ENCODE data around the gene AWAT2.

AWAT2 gene, protein sequence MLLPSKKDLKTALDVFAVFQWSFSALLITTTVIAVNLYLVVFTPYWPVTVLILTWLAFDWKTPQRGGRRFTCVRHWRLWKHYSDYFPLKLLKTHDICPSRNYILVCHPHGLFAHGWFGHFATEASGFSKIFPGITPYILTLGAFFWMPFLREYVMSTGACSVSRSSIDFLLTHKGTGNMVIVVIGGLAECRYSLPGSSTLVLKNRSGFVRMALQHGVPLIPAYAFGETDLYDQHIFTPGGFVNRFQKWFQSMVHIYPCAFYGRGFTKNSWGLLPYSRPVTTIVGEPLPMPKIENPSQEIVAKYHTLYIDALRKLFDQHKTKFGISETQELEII

DNA sequence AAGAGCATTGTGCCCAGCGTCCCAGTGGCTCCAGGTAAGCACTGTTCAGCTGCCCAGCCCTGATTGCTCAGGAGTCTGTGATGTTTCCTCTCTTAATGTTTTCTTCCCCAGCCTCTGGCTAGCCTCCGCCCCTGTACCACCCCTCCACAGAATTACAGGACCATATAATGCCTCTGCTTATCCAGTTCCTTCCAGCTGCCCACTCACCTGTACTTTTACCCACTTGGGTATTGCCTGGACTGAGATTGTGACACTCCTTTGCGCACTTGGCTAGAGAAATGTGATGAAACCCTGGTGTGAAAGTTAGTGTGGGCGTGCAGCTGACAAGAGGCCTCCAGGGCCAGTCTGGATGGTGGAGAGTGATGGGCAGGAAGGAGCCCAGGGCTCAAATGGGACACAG is at the start of gene AWAT2:
AWAT2 (minus strand) TSS at position 14 of the 400 bp plus-strand sequence; CDS start at position 8, 6 bp downstream.
- DNase-seq (ENCODE audit: low read depth in 2 of 2): no peak

DNA sequence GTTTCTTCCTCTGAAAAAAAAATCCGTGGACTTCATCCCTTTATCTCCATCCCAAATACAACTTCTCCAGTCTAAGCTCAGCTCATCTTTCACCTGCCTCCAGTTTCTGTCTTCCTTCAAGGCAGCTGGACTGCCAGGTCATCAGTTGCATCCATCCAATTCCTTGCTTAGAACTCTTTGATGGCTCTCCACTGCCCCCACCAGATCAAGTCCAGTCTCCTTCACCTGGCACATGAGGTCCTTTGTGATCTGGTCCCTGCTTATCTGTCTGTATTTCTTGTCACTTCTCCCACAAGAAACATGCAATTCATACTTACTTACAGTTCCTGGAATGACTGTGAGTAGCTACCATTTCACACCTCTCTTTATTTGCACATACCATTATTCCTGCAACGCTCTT is 46.3 kb upstream of the AWAT2 start:
- no peak for DNase-seq (ENCODE audit: low read depth in 2 of 2)

DNA sequence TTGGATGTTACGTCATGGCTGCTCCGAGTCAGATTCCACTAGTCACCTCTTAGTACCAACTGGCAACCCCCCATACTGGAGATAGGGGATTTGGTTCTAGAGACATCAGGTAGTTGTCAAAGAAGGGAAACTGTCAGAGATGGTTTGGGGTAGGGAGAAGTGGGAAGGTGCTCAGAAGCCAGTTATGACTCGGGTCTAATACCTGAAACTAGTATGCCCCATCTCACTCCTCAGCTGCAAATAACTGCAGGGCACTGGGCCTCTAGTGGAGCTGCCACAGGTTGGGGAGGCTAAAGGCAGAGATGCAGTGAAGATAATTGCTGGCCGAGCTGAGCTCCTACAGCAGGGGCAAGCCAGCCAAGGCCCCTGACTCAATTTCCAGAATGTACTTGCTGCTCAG is 42.5 kb upstream of the AWAT2 start:
- no peak for DNase-seq (ENCODE audit: low read depth in 2 of 2)

DNA sequence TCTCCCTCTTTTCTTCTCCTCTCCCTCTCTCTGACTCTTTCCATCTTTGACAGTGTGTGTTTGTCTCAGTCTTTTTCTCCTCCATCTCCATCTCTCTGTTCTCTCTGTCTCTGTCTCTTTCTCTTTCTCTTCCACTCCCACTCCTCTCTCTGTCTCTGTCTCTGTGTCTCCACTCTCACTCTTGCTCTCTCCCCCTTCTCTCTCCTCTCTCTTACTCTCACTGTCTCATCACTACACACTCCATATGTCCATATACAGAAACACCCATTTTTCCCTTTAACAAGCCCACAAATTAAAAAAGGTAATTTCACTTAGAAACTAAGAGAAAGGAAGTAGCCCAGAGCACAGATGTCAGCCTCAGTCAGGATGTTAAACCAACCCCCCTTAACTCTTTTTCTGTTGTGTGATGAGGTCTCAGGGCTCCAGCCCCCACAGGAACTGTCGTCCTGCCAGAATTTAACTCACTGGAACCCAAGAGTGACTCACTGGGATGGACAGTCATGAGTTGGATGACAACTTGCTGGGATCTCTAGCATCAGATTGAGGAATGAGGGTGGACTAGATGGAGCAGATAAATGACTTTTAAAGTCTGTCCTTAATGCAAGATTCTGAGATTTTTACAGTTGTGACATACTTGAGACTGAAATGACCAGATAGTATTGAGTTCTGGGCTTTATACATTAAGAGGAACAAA is 40.0 kb upstream of the AWAT2 start:
- no peak for DNase-seq (ENCODE audit: low read depth in 2 of 2)

DNA sequence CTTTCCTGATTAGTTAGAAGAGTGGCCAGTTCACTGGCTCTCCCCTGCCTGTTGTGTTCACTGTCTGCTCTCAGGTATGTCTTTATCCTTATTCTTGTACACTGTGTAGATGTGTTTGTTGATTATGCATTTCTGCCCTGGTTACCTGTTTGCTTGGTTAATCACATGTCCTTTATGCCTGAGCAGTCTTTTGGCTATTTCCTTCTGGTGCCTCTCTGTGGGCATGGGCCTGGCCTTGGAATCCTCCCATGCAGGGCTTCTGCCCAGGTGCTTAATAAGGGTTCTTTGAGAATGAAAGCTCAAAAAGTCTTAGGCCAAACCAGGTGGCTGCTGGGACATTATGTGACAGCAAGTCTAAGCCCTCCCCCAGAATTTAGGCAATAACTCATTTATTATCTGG is 39.0 kb upstream of the AWAT2 start:
- no peak for DNase-seq (ENCODE audit: low read depth in 2 of 2)

DNA sequence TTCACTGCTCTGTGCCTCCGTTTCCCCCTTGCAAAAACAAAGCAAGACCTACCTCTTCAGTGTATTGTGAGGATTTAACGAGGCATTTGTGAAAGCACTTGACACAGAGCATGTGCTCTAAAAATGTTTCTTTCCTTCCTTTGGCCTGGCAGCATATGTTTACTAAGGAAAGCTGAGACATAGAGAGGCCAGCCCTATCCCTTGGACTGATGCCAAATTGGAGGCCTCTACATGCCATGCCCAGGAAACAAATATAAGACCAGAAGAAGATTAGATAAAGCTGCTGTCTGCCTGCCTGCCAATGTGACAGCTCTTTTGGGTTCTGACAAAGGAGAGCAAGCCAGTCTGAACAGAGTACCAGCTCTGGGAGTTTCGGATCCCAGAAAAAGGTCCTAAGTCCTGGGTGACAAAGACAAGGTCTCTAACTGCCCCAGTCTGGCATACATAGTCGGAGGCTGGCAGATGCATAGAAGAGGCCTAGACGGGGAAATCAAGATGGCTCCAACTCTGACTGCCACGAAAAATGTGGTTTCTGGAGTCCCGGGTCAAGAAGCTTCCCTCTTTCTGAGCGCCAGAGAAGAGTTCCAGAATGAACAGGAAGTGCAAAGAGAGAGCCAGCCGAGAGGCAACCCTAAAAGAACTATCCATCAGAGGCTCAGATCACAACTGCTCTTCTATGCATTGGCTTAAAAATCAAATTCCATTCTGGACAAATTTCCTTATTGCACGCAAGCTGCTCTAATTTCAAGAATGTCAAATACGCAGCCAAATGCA is 38.3 kb upstream of the AWAT2 start:
- DNase-seq (ENCODE audit: low read depth in 2 of 2): no peak

DNA sequence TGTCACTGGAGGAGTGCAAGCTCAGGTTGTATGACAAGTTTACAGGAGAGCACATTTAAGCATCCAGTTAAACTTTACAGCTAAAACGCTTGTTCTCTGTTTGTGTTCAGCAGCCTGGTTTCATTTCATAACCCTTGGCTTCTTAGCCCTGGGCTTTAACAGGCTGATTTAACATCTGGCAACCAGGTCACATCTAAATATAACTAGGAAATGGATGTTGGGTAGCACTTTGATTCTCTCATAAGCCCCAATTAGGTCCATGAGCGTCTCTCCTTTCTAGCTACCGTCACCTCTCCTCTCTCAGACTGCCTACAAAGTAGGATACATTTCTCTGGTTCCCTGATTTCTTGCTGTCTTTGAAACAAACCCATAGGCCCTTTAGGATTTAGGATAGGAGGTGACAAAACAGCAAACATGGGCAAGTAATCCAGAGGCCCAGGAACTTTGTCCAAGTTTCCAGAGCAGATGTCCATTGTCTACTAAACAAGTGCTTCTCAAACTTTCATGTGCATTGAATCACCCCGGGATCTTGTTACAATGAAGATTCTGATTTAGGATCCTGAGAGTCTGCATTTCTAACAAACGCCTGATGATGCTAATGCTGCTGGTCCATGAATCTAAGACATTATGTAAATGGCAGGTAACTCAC is 35.0 kb upstream of the AWAT2 start:
- no peak for DNase-seq (ENCODE audit: low read depth in 2 of 2)

DNA sequence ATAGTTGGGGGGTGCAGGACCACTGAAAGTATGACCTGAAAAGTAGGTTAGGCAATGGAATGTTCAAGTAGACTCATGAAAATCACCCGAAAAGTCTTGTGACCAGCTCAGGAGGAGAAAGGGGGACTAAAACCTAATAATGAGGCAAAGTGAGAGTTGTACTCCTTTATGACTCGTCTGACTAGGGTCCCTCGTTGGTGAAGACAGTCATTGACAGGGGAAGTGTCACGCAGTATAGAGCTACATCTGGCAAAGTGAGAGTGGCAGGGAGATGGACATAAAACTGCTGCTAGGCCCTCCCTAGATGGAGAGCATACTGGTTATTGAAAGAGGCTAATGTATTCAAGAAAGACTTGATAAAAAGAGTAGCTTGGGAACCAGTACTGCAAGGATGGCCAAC is 33.0 kb upstream of the AWAT2 start:
- DNase-seq (ENCODE audit: low read depth in 2 of 2): no peak

DNA sequence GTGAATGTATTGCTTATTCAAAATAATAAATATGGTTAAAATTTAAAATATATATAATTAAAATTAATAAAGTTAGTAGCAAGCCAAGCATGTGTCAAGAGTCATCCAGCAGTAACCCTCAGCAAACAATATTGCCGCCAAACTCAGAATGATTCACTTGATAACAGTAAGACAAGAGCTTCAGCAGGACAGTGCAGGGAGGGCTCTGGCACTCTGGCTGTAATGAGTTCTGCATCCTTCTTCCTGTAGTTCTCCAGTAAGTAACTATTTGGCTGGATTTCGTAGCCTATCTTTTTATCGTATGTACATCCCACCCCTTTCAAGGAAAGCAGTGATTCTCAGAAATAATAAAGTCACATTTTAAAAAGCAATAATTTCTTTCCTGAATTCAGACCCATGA is 30.1 kb upstream of the AWAT2 start:
- no peak for DNase-seq (ENCODE audit: low read depth in 2 of 2)

DNA sequence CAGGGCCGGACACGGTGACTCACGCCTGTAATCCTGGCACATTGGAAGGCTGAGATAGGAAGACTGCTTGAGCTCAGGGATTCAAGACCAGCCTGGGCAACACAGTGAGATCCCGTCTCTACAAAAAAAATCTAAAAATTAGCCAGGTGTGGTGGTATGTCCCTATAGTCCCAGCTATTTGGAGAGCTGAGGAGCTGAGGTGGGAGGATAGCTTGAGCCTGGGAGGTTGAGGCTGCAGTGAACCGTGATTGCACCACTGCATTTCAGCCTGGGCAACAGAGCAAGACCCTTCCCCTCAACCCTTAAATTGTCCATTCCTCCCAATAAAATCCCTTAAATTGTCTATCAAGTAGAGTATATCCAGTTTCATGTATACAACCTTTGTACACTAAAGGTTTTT is 29.6 kb upstream of the AWAT2 start:
- no peak for DNase-seq (ENCODE audit: low read depth in 2 of 2)

DNA sequence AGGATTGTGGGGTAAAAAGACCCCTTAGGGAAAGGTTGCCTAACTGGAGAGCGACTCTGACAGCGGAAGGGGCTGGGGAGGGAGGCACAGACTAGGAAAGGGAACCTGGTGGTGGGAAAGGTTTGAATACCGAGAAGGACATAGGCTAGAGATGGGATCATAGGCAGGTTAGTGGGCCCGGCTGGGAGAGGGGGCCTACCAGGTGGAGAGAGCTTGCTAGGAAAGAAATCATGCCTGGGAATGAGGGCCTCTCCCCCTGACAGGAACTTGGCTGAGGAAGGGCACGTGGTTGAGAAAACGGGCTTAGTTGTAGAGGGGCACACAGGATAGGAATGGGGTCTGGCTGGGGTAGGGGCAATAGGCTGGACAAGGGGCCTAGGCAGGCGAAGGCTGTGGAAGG is 16.9 kb upstream of the AWAT2 start:
- no peak for DNase-seq (ENCODE audit: low read depth in 2 of 2)

DNA sequence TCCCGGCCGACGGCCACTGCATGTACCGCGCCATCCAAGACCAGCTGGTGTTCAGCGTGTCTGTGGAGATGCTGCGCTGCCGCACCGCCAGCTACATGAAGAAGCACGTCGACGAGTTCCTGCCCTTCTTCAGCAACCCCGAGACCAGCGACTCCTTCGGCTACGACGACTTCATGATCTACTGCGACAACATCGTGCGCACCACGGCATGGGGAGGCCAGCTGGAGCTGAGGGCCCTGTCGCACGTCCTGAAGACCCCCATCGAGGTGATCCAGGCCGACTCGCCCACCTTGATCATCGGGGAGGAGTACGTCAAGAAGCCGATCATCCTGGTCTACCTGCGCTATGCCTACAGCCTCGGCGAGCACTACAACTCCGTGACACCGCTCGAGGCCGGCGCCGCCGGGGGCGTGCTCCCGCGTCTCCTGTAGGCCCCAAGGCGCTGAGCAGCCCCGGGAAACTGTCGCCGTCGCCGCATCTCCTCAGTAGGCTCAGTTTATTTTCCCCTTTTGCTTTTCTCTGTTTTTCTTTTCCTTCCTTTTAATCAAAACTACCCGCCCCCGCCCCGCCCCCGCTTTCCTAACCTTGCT is 13.3 kb upstream of the AWAT2 start:
- DNase-seq (ENCODE audit: low read depth in 2 of 2): no peak

DNA sequence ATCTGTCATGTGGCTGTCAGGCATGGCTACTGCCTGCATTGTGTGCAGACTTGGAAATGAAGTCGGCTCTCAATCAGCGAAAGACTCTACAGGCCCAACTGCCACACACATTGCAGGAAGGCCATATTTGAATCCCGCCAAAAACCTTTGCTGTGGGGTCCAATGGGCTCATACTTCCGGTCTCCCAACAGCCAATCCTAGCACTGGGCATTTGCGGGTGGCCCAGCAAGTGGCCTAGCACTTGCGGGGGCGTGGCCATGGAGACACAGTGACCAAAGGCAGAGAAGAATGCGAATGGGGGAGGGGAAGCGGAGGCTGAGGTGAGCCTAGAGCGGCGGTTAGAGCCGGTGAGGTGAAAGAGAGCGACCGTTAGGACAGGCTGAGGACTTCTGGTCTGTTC is 12.3 kb upstream of the AWAT2 start, which contains the start of gene OTUD6A:
OTUD6A (plus strand) TSS at position 382 of the 400 bp plus-strand sequence. CDS start 68 bp downstream, outside the sequence.
- DNase-seq (ENCODE audit: low read depth in 2 of 2): no peak

DNA sequence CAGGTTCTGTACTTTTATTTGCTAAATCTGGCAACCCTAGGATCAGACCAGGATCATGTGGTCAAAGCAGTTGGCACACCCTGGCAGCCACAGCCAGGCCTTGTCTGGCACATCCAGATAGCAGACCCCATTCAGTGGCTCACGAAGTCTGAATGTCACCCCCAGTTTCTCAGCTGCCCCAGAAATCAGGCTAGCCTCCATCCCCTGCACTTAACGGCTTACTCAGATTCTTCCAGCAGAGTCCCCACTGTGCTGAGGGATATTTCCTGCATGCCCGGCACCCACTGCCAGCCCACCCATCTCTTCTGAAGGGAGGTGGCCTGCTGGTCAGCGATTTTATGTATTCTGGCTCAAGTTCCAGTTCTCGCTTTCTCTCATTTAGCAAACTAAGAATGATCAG is 4.7 kb upstream of the AWAT2 start:
- DNase-seq (ENCODE audit: low read depth in 2 of 2): no peak

DNA sequence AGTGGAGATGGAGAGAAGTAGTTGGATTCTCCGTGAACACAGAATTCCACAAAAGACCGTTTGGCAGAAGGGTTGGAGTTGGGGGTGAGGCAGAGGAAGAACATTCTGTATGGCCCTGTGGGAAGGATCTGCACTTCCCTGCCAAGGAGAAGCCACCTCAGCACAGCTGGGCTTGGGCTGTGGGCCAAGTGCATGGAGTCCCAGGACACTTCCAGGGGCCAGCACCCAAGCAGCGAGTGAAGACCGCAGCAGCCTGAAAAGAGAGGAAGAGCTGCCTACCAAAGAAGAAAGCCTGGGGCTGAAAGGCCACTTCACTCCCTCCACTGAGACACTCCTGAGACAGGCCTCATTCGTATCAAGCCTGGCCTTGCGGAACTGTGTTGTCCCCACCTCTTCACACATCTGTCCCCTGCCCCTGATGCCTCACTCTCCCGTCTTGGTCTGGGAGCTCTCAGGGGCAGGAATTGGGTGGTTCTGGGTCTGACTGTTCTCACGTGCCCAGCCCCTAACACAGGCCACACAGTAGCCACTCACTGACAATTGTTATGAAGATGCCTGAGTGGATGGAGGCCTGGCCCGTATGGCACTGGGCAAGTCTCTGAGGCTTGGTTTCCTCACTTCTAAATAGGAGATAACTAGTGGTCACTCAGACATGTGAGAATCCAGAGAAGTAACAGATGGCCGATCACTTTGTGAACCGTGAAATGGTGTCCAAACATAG is 3.3 kb upstream of the AWAT2 start:
- no peak for DNase-seq (ENCODE audit: low read depth in 2 of 2)

DNA sequence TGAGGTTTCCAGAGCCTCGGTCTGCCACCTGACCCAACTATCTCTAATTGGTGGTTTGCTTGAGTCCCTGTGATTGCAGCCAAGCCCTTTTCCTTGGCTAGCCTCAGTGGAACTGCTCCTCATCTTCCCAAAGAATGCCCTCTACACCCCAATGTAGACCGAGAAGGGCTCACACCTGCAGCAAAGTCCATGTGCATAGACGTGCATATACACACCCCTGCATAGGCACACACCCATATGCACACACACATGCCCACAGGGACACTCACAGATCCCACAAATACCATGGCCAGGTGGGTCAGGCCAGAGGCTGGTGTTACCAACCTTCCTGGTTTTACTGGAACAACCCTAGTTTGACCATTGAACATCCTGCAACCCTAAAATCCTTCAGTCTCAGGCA is 332 bp downstream of the AWAT2 start:
- DNase-seq (ENCODE audit: low read depth in 2 of 2): no peak

DNA sequence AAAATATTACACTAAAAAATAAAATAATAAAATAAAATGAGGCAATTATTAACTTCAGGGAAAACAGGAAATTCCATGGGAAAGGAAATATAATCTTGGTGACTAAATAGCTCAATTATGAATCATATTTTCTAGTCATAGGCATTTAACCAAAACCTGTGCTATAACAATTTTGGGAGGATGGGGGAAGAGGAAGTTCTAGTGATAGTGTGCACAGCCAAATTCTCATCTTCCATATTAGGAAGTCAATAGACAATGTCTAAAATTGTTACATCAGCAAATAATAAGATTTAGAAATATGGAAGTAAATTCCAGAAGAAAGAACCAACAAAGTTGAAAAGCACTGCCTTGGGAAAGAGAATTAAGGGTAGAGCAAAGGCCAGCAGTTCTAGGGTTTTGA is 2.8 kb downstream of the AWAT2 start:
- DNase-seq (ENCODE audit: low read depth in 2 of 2): no peak

DNA sequence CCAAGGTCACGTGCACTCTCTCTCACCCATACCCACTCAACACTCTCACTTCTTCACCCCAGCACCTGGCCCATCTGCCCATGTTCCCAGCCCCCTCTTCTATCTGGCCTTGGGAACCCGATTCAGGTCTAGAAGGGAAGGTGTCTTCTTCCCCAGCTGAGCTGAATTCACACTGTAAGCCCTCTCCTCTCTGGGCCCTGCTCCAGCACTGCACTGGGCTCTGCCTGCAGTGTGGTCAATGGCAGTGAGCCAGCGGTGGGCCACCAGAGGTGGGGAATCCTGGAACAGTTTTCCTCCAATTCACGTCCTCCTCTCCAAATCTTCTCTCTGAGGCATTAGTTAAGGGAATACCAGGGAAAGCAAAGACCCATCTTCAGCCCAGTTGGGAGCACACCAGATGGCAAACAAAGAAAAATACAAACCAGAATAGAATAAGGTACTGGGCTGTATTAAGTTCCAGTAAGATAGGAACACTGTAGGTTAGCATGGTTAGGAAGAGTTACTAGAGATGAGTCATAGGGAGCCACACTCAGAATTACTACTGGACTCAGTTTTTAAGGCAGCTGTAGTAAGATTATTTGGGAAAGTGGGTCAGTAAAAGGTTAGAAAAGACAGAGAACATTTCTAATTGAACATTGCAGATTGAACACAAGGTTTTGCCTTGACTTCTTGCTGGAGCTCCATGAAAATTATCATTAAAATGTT is 5.0 kb downstream of the AWAT2 start:
- no peak for DNase-seq (ENCODE audit: low read depth in 2 of 2)

DNA sequence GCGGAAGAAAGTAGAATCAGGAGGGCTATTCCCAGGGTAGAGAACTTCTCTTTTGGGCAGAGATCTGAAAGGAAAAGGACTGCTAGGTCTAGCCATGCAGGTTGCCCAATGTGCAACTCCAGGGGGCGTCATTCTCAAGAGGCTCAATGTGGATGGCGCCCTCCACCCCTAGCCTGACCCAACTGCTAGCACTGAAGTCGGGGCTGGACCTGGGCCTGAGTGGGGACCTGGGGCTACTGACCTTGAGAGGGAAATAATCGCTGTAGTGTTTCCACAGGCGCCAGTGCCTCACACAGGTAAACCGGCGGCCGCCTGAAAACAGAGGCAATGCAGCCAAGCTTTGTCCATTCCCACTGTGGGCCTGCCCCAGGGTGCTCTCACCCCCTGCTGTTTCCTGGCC is 6.1 kb downstream of the AWAT2 start:
- DNase-seq (ENCODE audit: low read depth in 2 of 2): no peak
